GM23338 (cell line): ENCODE data around the gene CASK.

Source experiments
- CTCF ChIP-seq, 2 experiments: fragments of 200-600 bp in 1 of 2; sonication (generic) in 1 of 2; conservative IDR thresholded peaks; 2 replicates each; pipeline versions ENCODE4 v1.5.1 to v1.6.1; 2016 to 2017; ENCODE audit warnings: antibody characterized with exemption in 2 of 2, low read depth in 2 of 2, mild to moderate bottlenecking in 2 of 2, moderate library complexity in 1 of 2
- REST ChIP-seq: IDR thresholded peaks from one replicate; pipeline ENCODE4 v1.6.1; 2018; ENCODE audit warnings: antibody characterized with exemption; ENCODE audit not compliant: unreplicated experiment

GRCh38 chrX:41796577-41796976 lies 126.8 kb downstream of the CASK start:
- TF ChIP-seq CTCF (conservative IDR thresholded peaks at IDR 0.05; ENCODE audit: low read depth in 2 of 2) (no peak), REST (no peak)
